ENCODE results near the gene ARL10. TPM values are rescaled to one million over a fixed set of nuclear protein-coding genes. Genes with fewer than 3 reads are reported as not detected.

ARL10 gene
- total and polyA plus RNA-seq, 2 donors from 2014 or later, result 2.9 to 6.2 TPM

DNA sequence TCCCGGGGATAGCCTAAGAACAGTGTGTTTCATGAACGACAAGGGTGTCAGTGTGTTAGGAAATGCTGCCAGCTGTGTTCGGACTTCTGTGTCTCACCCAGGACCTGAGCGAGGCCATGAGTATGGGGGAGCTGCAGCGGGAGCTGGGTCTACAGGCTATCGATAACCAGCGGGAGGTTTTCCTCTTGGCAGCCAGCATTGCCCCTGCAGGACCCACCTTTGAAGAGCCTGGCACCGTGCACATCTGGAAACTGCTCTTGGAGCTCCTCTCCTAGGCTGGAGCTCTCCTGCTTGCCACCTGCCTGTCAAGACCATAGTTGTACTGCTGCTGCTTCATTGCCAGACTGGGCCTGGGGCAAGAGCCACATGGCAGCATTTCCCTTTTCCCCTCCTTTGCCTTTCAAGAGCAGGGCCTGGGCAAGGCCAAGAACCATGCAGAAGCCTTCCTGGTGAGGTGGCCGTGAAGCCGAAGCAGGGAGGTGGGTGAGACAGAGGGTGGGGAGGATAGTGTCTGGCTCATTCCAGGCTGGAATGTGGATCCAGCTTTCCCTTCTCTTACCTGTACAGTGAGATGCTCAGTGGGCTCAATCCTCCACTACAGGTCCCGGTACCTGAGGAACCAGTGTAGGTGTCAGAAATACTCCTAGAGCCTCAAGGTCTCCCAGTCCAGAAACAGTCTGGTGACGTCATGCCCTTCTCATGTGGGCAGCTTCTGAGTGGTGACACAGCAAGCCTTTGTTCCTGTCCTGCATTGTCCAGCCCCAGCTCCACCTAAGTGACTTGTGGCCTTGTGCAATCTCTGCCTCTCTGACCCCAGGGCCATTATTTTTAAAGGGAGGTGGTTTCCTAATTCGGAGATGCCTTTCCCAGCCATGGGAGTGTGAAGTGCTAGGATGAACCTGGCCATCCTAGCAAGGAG lies 6.6 kb downstream of the ARL10 start:
- intact Hi-C loops (cut with DNase I), result no loop called here
- Histone ChIP-seq H3K36me3 (ENCODE audit: control insufficient read depth in 2 of 3, insufficient read depth in 3 of 3, low read length in 3 of 3) (no peaks in the 10 kb centered on the region), H3K9ac (ENCODE audit: low read length in 3 of 3) (no peak overlapping the region), H3K27me3 (ENCODE audit: control insufficient read depth, insufficient read depth, low read length) (no peaks in the 10 kb centered on the region), H3K27ac (ENCODE audit: low read depth in 2 of 2, low read length in 2 of 2) (no peak overlapping the region), H3K9me3 (ENCODE audit: control insufficient read depth in 2 of 3, insufficient read depth in 1 of 3, low read length in 3 of 3) (no peaks in the 10 kb centered on the region), H3K4me3 (ENCODE audit: low read length in 3 of 3) (no peak overlapping the region), H3K4me1 (ENCODE audit: control insufficient read depth in 2 of 3, insufficient read depth in 2 of 3, low read depth in 1 of 3, low read length in 3 of 3) (no peaks in the 10 kb centered on the region)
- no peak for FAIRE-seq
- TF ChIP-seq, protein P1, sequence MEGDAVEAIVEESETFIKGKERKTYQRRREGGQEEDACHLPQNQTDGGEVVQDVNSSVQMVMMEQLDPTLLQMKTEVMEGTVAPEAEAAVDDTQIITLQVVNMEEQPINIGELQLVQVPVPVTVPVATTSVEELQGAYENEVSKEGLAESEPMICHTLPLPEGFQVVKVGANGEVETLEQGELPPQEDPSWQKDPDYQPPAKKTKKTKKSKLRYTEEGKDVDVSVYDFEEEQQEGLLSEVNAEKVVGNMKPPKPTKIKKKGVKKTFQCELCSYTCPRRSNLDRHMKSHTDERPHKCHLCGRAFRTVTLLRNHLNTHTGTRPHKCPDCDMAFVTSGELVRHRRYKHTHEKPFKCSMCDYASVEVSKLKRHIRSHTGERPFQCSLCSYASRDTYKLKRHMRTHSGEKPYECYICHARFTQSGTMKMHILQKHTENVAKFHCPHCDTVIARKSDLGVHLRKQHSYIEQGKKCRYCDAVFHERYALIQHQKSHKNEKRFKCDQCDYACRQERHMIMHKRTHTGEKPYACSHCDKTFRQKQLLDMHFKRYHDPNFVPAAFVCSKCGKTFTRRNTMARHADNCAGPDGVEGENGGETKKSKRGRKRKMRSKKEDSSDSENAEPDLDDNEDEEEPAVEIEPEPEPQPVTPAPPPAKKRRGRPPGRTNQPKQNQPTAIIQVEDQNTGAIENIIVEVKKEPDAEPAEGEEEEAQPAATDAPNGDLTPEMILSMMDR (IDR thresholded peaks at IDR 0.05; ENCODE audit: borderline replicate concordance, extremely low read depth, insufficient read depth), result no peak
- DNase-seq, result no peak

DNA sequence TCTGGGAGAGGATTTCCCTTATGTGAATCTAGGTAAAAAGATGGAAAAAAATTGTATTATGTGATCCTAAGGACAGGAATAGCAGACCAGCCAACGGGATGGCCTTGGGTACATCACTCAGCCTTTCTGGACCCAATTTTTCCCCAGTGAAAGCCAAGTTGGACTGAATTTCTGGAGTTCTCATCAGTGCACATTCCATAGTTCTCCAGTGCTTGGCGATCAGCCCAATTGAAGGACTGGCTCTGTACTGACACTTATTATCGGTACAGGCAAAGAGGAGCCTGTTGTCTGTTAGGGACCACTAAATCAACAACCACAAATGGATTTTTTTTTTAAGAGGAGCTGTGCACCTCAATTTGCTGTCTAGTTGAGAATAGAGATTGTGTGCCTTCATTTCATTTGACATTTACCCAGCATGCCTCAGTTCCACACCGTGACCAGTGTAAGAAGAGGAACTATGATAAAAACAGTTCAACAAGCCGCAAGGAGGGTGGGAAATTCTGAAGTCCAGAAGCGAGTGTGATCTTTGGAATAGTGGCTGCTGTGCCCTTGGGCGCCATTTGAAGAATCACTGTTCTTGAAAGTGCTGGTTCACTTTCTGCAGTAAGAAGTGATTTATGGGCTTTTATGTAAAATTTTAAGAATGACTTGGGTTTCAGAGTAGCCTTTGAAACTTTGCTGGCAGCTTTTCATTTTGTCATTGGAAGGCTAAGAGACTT lies 8.0 kb downstream of the ARL10 start:
- Histone ChIP-seq H3K27me3 (ENCODE audit: control insufficient read depth, insufficient read depth, low read length) (no peaks in the 10 kb centered on the region), H3K27ac (ENCODE audit: low read depth in 2 of 2, low read length in 2 of 2) (no peak overlapping the region), H3K36me3 (ENCODE audit: control insufficient read depth in 2 of 3, insufficient read depth in 3 of 3, low read length in 3 of 3) (no peaks in the 10 kb centered on the region), H3K9ac (ENCODE audit: low read length in 3 of 3) (no peak overlapping the region), H3K4me3 (ENCODE audit: low read length in 3 of 3) (no peak overlapping the region), H3K4me1 (ENCODE audit: control insufficient read depth in 2 of 3, insufficient read depth in 2 of 3, low read depth in 1 of 3, low read length in 3 of 3) (no peaks in the 10 kb centered on the region), H3K9me3 (ENCODE audit: control insufficient read depth in 2 of 3, insufficient read depth in 1 of 3, low read length in 3 of 3) (no peaks in the 10 kb centered on the region)
- no peak for FAIRE-seq
- intact Hi-C loops (cut with DNase I), result no loop called here
- TF ChIP-seq, protein P1 (IDR thresholded peaks at IDR 0.05; ENCODE audit: borderline replicate concordance, extremely low read depth, insufficient read depth), result no peak
- DNase-seq, result no peak

DNA sequence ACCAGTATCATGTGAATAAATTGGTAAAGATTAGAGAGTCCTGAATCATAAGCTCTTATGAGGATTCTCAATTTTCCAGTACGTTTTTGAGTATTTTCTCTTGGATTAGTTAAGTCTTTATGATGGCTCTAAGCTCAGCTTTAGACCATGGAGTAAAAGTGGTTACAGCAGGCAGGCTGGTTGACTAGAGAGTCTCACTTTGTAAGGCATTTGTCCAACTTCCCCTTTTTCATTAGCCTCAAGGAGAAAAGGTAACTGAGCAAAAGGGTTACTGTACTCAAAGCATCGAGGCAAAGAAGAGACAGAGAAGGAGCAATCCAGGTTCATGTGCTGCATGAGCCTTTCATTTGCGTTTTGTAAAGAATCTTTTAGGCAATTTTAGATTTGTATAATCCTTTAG lies 14.6 kb downstream of the ARL10 start:
- no peak for DNase-seq
- Histone ChIP-seq H3K9me3 (ENCODE audit: control insufficient read depth in 2 of 3, insufficient read depth in 1 of 3, low read length in 3 of 3) (no peaks in the 10 kb centered on the region), H3K4me1 (ENCODE audit: control insufficient read depth in 2 of 3, insufficient read depth in 2 of 3, low read depth in 1 of 3, low read length in 3 of 3) (no peaks in the 10 kb centered on the region), H3K27ac (ENCODE audit: low read depth in 2 of 2, low read length in 2 of 2) (no peak overlapping the region), H3K27me3 (ENCODE audit: control insufficient read depth, insufficient read depth, low read length) (no peaks in the 10 kb centered on the region), H3K4me3 (ENCODE audit: low read length in 3 of 3) (no peak overlapping the region), H3K36me3 (ENCODE audit: control insufficient read depth in 2 of 3, insufficient read depth in 3 of 3, low read length in 3 of 3) (peaks cover 0 to 13% (median 7%) of the 10 kb centered on the region in 3 donors), H3K9ac (ENCODE audit: low read length in 3 of 3) (no peak overlapping the region)
- intact Hi-C loops (cut with DNase I), result no loop called here
- no peak for FAIRE-seq
- TF ChIP-seq, protein P1 (IDR thresholded peaks at IDR 0.05; ENCODE audit: borderline replicate concordance, extremely low read depth, insufficient read depth), result no peak

Measured in kidney (tissue), 14 donors.